Endothelial cell of umbilical vein (primary cell): ENCODE data around the gene SAMD4A.

Experiments used
- CTCF ChIP-seq, 2 donors: IDR thresholded peaks; 1 replicate in 1 of 2; 2 replicates in 1 of 2; pipeline ENCODE4 v1.5.1; 2011; ENCODE audit warnings: low read length in 2 of 2, mild to moderate bottlenecking in 2 of 2, moderate library complexity in 2 of 2, control low read depth in 1 of 2, inconsistent platforms in 1 of 2, low read depth in 1 of 2; ENCODE audit not compliant: insufficient read depth in 1 of 2; ENCODE audit errors: extremely low read depth in 1 of 2
- EZH2 ChIP-seq: IDR thresholded peaks from 2 replicates; pipeline ENCODE4 v1.6.1; 2012; ENCODE audit warnings: borderline replicate concordance, low read depth, mild to moderate bottlenecking, moderate library complexity, low read length, inconsistent platforms; ENCODE audit not compliant: severe bottlenecking
- POLR2A ChIP-seq: IDR thresholded peaks from 2 replicates; pipeline ENCODE4 v1.6.1; 2012; ENCODE audit warnings: low read depth, mild to moderate bottlenecking, control low read depth, low read length
- TF ChIP-seq, protein P1 (sequence below): IDR thresholded peaks from 2 replicates; pipeline ENCODE4 v1.6.1; 2011; ENCODE audit not compliant: insufficient read depth, insufficient read length

DNA sequence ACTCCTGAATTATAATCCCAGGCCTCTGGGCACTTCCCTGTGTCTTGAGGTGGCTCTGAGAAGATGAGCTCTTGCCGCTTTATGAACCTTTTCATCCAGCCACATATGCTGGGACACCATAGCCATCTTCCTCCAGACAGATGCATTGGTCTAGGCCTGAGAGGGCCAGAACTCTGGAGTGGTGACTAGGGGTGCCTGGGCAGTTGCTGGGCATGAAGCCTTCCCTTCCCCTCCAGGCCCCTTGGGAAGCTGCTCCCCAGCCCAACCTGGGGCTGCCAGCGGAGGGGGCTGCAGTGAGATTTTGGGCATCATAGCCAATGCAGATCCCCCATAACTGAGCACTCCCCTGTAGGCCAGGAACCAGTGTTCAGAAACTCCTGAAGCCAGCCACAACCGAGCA lies 200.5 kb downstream of the SAMD4A start:
- TF ChIP-seq CTCF (IDR thresholded peaks at IDR 0.05; ENCODE audit: extremely low read depth in 1 of 2, insufficient read depth in 1 of 2, low read depth in 1 of 2, low read length in 2 of 2) (no peak), POLR2A (no peak), EZH2 (no peak)
- TF ChIP-seq, protein P1, sequence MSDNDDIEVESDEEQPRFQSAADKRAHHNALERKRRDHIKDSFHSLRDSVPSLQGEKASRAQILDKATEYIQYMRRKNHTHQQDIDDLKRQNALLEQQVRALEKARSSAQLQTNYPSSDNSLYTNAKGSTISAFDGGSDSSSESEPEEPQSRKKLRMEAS = no peak
